HG02870 (cell line): ENCODE data around the gene SLC39A7.

Experiments used
- ATAC-seq: cut with Tn5 transposase; IDR thresholded peaks from one replicate; pipeline ENCODE4 v1.9.1; 2021; ENCODE audit warnings: mild to moderate bottlenecking, moderate library complexity; ENCODE audit not compliant: unreplicated experiment

SLC39A7 gene

DNA sequence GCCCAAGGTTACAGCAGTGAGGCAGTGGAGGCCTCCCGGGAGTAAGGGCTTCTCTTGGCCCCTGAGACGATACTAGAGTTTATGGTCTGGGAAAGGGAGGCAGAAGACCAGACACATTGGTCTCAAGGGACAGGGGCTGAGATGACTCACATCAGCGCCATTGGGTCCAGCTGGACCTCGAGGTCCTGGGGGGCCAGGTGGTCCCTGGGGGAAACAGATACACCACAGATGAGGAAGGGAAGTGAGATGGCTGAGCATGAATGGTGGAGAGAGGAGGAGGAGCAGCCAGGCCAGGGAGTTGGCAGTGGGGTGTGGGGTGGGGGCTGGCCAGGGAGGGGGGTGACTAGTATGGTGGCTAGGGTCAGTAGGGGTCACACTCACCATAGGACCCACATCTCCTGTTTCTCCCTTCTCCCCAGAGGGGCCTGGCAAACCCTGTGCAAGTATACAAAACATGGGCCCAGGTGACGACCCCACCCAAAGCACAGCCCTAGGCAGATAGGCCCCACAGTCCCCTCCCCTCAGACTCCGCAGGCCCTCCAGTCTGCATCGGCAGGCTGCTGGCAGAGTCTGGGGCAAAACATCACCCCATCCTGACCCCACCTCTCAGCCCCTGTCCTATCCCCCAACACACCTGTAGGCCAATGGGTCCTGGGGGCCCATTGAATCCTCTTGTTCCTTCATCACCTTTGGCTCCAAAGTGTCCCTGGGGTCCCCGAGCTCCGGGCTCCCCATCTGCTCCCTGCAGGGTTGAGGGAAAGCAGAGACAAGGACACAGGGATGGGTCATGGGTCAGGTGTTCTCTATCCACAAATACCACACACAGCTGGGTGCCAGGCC, 30.3 kb upstream of the SLC39A7 start:
- no peak for ATAC-seq

DNA sequence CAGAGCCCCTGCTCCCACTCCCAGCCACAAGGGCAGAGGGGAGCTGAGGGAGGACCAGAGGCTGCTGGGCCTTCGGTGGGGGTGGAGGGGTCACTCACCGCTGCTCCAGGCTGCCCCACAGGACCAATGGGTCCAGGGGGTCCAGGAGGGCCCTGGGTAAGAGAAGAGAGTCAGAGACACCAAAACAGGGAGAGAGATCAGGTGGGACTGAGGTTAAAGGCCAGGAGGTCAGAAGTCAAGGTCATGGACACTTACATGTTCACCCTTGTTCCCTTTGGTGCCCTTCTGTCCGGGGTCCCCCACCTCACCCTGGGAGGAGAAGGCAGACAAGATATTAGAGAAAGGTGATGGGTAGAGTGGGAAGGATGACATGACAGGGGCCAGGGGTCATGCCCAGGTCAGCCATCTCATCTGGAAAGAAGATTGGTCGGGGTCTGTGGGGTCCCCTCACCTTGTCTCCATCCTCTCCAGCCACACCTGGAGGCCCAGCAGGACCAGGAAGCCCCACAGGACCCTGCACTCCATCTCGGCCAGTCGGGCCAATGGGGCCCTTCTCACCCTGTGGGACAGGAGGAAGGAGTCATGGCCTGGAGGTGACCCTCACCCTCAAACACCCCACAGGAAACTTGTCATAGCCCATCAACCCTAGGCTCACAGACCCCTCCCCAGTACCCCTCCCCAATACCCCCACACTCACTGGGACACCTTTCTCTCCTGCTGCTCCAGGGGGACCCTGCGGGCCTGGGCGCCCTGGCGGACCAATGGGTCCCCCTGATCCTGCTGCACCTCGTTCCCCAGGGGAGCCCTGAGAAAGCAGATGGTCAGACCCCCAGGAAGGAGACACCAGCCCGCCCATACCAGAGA, 29.4 kb upstream of the SLC39A7 start:
- ATAC-seq, result no peak

DNA sequence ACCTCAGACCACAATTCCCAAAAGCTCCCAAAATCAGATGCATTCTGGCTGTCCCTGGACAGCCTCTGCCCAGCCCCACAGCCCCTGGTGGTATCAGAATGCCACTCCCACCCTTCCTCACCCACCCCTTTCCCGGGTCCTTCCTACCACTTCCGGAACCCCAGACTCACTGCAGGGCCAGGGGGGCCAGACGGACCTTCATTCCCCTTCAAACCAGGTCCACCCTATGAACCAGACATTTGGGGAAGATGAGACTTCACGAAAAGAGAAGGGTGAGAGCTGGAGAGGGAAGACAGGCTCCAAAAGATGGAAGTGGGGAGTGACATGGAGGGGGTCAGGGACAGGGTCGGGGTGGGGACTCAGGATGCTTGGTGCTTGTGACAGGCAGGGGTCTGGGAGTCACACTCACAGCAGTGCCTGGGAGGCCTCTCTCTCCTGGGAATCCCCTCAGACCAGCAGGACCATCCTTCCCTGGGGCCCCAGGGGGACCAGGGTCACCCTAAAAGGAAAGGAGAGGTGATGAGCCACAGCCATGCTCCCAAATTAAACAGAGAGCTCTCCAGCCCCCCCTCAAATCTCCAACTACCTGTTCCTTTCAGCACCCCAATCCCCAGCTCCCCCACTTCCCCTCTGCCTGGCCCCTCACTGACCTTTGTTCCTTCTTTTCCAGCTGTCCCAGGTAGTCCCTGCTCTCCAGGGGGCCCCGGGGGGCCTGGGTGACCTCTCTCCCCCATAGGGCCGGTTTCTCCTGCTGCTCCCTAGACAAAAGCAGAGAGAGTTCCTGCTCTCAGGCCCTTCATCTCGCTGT, 28.6 kb upstream of the SLC39A7 start:
- no peak for ATAC-seq

DNA sequence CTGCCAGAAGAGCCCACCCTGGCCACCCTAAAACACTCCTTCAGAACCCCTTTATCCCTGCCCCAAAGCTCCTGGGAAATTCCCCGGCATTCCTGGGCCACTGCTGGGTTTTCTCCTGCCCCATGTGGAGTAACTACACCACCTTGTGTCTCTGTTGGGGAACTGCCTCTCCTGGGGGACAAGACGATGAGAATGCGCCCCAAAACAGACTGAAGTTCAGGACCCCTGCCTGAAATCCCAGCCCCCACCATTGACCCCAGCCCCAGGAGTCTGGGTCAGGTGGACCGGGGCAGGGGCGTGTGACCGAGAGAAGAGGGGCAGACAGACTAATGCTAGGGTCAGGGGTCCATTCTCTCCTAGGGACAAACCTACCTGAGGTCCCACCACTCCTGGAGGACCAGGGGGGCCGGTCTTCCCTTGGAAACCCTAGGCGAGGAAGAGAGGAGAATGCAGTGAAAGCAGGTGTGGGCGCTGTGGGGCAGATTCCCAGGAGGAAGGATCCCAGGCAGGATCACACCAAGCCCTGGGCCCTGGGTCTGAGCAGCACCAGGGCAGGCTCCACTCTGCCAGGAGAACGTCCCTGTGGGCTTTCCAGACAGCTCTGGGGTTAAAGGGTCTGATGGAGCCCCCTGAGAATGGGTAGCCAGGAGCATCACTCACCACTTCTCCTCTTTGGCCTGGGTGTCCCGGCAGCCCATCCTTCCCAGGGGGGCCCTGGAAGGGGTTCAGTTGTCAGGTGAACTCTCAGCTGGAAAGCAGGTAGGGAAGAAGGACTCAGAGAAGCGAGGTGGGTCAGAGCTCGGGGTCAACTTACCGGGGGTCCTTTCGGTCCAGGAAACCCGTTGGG, 27.8 kb upstream of the SLC39A7 start:
- no peak for ATAC-seq

DNA sequence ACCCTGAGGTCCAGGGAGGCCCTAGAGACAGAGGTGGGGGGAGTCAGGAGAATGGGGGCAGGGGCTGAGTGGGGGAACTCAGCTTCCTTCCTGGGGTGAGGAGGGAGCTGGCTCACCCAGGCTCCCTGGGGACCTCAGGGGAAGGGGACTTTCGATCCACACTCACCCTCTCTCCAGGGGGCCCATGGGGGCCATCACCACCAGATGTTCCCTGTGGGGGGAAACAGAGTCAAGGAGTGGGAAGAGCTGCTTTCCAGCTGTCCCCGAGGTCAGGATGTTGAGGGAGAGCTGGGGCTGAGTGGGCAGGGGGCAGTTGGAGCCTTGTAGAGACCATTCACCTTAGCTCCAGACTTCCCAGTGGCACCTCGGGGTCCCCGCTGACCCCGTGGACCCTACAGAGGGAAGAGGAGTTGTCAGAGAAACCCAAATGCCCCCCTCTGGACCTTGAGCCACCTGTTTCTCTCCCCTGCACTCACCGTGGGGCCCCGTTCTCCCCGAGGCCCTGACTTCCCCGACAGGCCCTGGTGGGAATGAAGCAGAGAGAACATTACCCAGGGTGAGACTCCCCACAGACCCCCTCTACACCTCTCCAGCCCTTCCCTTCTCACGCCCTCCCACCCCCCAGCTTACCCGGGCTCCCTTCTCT, 27.0 kb upstream of the SLC39A7 start:
- no peak for ATAC-seq

DNA sequence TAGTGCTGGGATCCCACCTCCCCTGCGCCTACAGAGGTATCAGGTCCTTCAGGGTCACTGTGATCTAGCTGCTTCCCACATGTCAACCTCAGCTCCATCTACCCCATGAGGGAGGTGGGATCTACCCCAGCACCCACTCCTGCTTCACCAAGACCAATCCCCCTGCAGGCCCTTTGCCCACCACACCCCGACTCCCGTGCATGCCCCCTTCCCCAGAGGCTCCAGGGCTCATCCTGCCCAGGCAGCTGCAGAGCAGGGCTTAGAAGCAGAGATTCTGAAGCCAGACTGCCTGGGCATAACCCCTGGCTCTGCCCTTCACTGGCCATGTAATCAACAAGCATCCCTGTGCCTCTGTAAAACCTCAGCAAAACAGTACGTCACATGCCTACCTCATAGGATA, 25.9 kb upstream of the SLC39A7 start:
- ATAC-seq, result no peak

DNA sequence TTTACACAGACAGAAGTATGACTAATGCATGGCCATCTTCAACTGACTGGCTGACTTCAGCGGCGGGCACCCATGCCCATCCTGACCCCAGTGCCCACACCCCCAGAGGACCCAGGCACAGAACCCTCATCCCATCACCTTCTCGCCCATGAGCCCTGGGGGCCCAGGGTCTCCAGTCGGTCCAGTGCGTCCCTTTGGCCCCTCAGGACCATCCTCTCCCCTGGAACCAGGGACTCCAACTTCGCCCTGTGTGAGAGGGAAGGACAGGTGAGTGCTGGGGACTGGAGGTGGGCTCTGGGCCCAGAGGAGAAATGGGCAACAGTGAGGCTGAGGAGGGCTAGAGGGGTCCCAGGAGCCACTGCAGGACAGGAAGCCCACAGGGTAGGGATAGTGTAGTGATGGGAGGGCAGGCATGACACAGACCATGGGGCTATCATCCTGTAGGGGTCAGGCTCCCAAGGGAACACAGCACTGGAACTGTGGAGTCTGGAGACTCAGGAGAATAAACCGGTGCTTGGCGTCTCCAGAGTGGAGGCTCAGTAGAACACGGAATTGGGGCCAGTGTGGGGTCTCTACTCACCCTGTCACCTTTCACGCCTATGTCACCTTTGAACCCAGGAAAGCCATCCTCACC, 25.1 kb upstream of the SLC39A7 start:
- ATAC-seq, result no peak

DNA sequence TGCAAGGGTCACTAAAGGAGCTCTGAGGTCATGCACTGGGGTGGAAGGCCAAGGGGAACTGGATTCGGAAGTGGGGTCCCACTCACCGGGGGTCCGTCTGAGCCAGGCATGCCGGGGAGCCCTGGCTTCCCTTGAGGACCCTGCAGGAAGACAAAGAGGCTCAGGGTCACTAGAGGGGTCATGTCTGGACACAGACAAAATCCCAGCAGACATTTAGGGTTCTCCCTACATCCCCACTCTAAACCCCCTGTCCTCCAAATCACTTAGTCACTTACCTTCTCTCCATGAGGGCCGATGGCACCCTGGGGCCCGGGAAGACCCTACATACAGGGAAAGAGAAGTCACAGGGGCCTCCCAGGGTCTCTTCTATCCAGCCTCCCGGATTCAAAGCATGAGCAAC, 23.8 kb upstream of the SLC39A7 start:
- no peak for ATAC-seq

DNA sequence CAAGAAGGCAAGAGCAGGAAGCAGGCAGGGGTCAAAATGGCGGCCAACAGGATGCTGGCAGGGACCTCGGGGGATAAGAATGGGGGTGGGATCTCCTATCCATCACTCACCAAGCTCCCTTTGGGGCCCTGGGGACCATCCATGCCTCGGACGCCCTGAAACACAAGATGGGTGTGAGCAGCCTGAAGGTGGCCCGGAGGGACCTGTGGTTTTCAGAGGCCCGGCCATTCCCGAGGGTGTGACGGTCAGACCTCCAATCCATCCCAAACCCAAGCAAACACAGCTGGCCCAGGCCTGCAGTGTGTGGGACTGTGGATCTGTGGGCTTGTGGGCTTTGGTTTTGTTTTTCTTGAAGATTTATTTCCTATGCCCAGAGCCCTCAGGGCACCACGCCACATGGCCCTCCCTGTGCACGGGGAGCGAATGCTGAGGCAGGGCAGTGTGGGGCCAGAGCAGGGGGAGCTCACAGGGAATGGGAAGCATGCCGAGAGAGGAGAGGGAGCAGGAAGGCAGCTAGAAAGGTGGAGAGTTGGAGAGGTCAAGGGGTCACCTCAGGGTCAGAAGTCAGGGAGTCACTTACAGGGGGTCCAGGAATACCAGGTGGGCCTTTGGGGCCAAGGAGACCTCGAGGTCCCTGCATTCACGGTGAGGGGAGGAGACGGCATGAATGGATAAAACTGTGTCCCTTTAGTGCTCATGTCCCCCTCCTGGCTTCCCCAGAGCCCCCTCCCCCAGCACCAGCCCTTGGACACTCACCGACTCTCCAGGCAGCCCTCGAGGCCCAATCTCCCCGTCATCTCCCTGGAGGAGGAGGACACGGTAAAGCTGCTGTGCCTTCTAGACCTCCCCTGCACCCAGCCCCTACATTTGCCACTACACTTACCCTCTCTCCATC, 22.9 kb upstream of the SLC39A7 start:
- no peak for ATAC-seq

DNA sequence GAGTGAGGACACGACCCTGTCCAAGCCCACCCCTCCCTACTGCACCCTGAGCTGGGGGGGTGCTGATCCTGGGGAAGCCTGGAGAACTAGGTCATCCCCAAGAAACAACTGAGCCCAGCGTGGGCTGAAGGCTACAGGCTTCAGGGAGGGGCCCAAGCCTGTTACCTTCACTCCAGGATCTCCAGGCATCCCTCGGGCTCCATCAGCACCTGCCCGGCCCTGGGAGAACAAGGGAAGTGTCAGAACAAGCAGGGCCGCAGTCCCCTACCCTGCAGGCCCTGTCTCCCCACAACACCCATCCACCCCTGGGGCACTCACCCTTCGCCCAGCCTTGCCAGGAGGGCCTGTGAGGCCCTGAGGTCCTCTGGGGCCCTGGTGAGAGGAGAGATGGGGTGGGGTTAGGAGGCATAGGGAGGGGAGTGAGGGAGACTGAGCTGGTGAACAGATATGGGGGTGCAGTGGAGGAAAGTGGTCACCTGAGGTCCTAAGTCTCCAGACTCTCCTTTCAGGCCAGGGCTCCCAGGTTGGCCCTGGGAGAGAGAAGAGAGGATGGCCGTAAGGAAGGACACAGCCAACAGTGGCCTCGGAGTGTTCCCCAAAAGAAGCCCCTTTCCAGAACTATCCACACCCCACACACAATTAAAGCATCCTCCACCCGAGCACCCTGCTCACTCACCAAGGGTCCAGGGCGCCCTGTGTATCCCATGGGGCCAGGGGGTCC, 21.8 kb upstream of the SLC39A7 start:
- ATAC-seq, result no peak

DNA sequence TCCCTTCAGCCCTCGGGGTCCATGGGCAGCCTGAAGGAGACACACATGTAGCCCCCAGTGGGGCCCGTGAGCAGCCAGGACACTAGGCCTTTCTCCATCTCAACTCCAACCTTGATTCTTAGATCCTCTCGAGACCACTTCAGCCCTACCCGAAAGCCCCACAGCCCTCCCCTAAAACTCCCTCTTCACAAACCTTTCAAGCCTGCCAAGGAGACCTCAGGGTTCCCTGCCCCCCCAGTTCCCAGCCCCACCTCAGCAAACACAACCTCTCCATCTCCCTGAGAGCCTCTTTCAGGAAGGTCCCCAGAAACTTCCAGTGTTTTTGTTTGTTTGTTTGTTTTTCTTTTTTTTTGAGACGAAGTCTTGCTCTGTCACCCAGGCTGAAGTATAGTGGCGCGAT, 19.5 kb upstream of the SLC39A7 start:
- no peak for ATAC-seq

DNA sequence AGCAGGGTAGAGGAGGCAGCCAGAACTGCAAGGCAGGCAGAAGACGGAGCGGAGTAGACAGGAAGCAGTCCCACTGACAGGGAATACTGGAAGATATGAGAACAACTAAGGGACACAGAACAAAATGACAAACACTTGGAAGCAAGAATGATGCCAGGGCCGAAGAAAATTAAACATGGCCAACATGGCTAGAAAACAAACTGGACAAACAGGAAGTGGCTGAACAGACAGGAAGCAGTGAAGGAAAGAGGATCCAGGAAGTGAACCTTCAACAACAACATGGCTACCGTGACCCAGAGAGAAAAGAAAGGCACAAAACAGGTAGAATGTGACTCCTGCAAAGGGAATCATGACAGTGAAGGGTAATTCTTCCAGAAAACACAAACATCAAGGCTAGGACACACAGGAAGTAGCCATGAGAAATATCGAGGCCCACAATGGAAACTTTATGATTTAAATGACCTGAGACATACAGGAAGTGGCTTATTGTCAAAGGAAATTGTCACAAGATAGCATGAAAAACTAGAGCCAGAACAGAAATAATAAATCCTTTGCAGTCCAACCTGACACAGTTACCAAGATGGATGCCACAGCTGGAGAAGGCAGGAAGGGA, 17.5 kb upstream of the SLC39A7 start:
- no peak for ATAC-seq

DNA sequence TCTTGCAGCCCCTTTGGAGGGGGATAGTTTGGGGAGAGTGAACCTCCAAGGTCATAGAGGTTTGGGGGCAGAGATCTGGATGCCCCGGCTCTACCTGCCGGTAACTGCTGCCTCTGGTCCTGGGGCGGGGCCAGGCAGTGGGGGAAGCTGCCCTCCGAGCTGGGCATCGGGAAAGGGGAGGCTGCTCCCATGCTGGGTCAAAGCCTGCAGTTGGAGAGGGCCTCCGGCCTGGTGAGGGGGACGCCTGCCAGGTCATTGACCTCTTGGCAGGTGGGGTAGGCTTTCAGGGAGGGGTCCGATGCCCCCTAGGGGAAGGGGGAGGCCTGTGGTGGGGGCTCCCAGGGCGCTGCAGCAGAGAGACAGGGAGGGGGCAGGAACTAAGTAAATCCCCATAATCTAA, 15.5 kb upstream of the SLC39A7 start:
- no peak for ATAC-seq

DNA sequence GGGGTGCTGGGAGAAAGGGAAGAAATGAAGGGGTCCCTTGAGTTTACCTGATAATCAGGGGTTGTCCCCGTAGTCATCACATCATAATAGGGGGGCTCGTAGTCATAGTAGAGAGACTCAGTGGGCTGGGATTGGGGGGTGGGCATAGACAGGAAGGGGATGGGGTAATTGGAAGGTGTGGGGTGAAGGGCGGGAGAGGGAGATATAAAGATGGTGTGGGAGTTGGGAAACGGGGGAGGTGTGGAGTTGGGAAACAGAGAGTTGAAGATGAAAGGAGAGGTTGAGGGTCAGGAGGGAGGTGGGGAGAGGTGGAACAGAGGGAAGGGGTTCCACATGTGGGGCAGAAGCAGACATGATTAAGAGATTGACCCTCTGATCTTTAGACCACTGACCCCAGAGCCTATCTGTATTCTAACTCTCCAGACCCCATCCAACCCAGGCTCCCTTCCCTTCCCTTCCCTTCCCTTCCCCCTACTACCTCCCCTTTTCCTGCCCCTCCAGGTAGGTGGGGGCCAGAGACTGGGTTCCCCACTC, 14.9 kb upstream of the SLC39A7 start:
- ATAC-seq, result no peak

DNA sequence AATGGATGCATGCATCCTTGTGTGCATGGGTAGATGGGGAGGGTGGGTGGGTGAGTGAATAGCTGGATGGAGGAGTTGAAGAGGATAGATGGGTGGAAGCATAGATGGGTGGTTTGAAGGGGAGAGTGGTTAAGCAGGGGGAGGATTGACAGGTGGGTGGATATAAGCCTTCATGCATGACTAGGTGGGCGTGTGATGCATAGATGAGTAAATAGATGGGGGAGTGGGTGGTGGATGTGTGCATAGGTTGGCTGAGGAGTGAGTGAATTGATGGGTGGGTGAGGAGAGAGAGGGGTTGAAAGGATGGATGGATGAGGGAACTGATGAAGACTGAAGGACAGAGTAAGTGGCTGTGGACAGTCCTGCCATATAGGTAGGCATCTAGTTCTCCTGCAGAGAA, 12.9 kb upstream of the SLC39A7 start:
- no peak for ATAC-seq

DNA sequence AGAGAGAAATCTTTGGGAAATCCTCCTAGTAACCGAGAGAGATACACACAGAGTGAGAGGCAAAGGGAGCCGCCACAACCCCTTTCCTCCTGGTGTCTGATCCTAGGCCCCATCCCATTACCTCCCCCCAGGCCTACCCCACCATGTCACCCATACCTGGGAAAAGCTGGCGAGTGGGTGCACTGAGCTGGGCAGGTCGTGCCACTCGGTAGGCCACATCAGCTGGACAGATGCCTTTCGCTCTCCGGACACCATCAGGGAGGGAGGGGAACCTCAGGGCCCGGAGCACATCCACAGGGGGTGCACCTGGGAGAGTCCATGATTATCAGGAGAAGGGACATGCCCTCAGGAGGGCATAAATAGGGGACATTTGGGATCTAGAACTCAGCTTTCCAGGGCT, 11.5 kb upstream of the SLC39A7 start:
- no peak for ATAC-seq
